Measurements from ENCODE around the gene PHLDA3.

DNA sequence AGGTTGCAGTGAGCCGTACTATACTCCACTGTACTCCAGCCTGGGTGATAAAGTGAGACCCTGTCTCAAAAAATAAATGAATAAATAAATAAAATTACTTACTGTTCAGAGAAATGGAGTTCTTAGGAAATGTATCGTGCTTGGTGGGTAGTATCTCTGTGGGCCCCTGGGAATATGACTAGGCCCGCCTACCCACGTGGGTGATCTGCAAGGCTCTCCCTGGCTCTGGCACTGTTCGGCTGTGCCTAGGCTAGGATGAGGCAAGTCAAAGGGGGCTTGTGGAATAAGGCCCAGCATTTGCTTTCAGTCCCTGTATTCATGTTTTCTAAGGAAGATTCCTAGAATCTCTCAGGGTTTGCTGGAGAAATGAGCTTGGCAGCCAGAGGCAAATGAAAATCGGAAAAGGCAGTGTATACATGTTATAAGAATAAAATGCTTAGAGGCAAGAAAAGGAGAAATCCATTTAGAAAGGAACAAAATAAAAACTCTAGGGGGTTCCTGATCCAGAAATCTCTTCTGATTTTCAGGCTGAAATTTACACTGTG, 42.5 kb upstream of the PHLDA3 start:
- TF ChIP-seq EZH2 (IDR thresholded peaks at IDR 0.05; ENCODE audit: borderline replicate concordance, low read depth, low read length, severe bottlenecking), result no peak
- TF ChIP-seq, protein P1, sequence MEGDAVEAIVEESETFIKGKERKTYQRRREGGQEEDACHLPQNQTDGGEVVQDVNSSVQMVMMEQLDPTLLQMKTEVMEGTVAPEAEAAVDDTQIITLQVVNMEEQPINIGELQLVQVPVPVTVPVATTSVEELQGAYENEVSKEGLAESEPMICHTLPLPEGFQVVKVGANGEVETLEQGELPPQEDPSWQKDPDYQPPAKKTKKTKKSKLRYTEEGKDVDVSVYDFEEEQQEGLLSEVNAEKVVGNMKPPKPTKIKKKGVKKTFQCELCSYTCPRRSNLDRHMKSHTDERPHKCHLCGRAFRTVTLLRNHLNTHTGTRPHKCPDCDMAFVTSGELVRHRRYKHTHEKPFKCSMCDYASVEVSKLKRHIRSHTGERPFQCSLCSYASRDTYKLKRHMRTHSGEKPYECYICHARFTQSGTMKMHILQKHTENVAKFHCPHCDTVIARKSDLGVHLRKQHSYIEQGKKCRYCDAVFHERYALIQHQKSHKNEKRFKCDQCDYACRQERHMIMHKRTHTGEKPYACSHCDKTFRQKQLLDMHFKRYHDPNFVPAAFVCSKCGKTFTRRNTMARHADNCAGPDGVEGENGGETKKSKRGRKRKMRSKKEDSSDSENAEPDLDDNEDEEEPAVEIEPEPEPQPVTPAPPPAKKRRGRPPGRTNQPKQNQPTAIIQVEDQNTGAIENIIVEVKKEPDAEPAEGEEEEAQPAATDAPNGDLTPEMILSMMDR (IDR thresholded peaks at IDR 0.05; ENCODE audit: borderline replicate concordance, extremely low read depth, low read length, poor library complexity, severe bottlenecking), result no peak

Measured in DND-41 (cell line).